Renal cortical epithelial cell (primary cell): ENCODE results near the gene AAGAB. TPM values are rescaled to one million over a fixed set of nuclear protein-coding genes. Genes with fewer than 3 reads are reported as not detected.

ENCODE experiments used
- total RNA-seq: library from RNA; depleted of rRNA; stranded (reverse); fragments of >200 nt; gene quantifications from 2 replicates; pipeline ENCODE4 v1.2.3, GENCODE V29; 2014

AAGAB gene
- total RNA-seq, 1 donor from 2014 or later: 97.2 TPM

Other genes with a start within 250 kb of the AAGAB start
- 28.8 and 31.4 TPM in 2 replicates for gene SMAD3, start 189.1 kb downstream of the AAGAB start, total RNA-seq
- 3.0 and 14.0 TPM in 2 replicates for gene IQCH, start 125 bp upstream of the AAGAB start, total RNA-seq